Spleen (tissue), 7 donors: Measurements from ENCODE around the gene TBX10.

ENCODE experiments used
- CTCF ChIP-seq, 11 experiments: fragments of 200-600 bp in 7 of 11; fragments of 450-650 bp in 4 of 11; sonication (generic) in 4 of 11; IDR thresholded peaks in 8 of 11; conservative IDR thresholded peaks in 3 of 11; 1 replicate in 7 of 11; 2 replicates in 4 of 11; pipeline versions ENCODE4 v1.4.0 to v1.8.0; 2016 to 2021; ENCODE audit warnings: antibody characterized with exemption in 11 of 11, inconsistent platforms in 4 of 11, mild to moderate bottlenecking in 1 of 11
- POLR2A ChIP-seq, 3 donors: fragments of 450-650 bp; IDR thresholded peaks; one replicate each; pipeline ENCODE4 v1.5.1; 2017; ENCODE audit warnings: antibody characterized with exemption in 3 of 3, mild to moderate bottlenecking in 1 of 3
- POLR2AphosphoS5 ChIP-seq, 3 donors: sonication (generic); formaldehyde crosslinking; IDR thresholded peaks; one replicate each; pipeline ENCODE4 v1.5.1; 2017; ENCODE audit warnings: antibody characterized with exemption in 3 of 3
- donor health status: DM: no; HTN: no; CAD: no; lungs with moderate emphysema.
- donor health status: DM: no; HTN: no; CAD: no.
- donor health status: DM: no; HTN: no; CAD: no.

- TF ChIP-seq POLR2A (IDR thresholded peaks at IDR 0.05) (no peak), CTCF (IDR thresholded peaks at IDR 0.05 in 8 of 11, conservative IDR thresholded peaks at IDR 0.05 in 3 of 11) (peak; percentile 28 to 81 (median 67)), POLR2AphosphoS5 (IDR thresholded peaks at IDR 0.05) (peak; percentile 82 to 87 (median 84))
These were observed 25.4 kb downstream of the TBX10 start for GRCh38 chr11:67613960-67614715.
